Measurements from ENCODE around the gene GRM2. TPM values are rescaled to one million over a fixed set of nuclear protein-coding genes. Genes with fewer than 3 reads are reported as not detected.
A peak's percentile ranks its signal among the peaks of the same experiment; 100 is the strongest.

Gene GRM2
- total and polyA plus RNA-seq, 9 donors = 0.31 to 0.78 (median 0.53) TPM

DNA sequence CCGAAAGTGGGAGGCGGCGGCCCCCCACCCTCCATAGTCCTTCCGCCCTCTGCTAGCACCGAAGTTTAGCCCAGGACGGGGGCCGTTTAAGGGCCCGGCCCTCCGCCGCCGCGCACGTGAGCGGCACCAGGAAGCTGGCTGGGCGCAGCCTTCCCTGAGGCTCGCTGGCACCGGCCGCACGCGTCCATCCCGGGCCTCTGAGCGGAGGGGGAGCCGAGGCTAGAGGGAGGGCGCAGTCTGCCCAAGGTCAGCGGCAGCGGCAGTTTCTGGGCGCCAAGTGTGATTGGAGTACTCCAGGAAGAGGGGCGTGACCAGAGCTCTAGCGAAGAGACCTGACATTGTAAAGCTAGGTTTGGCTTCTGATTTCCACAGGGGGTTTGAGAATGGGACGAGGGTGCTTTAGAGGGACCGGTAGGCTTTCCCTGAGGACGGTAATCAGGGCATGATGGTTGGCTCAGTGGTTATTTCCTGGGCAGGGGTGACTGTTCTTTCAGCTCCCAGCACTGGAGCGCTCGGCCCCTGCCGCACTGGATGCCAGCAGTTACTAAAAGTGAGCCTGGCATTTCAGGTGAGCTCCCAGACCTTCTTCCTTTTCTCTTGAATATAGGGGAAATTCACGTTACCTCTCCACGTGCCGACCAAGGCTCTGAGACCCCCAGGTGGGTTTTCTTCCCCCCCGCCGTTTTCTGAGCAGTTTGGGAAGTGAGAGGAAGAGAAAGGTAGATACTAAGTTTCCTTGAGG lies 35.0 kb upstream of the GRM2 start:
- H3K36me3 ChIP-seq (ENCODE audit: control insufficient read depth, insufficient read depth, low read length) = peaks cover 31% of the 10 kb centered on the region
- H3K27ac ChIP-seq (ENCODE audit: low read length) = peak overlapping the region; percentile 87
- H3K4me1 ChIP-seq (ENCODE audit: control insufficient read depth, insufficient read depth, low read length) = peaks cover 14% of the 10 kb centered on the region
- peak overlapping the region; percentile 98 for H3K4me3 ChIP-seq (ENCODE audit: low read length)
- peak; percentile 75 for DNase-seq
- H3K27me3 ChIP-seq (ENCODE audit: control insufficient read depth, insufficient read depth, low read length) = no peaks in the 10 kb centered on the region
- H3K9me3 ChIP-seq (replicated peaks; ENCODE audit: control insufficient read depth, low read depth, low read length) = no peaks in the 10 kb centered on the region
- under 1% methylated on average over 31 of the region's 40 CpGs for WGBS (ENCODE audit: insufficient coverage)

DNA sequence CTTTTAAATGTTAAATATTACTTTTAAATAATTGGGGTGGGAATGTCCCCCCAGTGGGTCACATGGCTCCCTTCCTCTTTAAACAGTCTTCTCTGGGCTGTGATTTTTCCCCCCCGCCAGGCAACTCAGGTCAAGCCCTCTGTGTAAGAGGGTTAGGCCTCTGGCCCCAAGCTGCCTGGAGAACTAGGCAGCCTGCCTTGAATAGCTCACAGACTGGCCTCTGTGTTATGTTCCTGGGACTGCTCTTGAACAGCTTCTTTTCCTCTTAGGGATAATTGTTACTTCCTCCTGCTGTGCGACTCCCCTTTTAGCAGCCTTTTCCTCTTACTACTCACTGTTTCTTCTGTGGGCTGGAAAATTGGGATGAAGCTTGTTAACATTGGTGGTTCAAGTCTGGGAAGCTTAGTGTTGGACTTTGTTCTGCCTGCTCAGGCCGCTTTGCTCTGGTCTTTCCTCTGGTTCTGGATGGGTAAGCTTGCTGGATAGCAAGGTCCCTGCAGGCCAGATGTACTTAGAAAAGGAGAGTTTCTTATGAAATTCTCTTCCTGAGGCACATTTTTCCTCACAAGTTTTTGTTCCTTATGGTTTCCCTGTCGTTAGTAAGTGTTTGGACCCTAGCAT lies 33.6 kb upstream of the GRM2 start:
- Histone ChIP-seq H3K27me3 (ENCODE audit: control insufficient read depth, insufficient read depth, low read length) (no peaks in the 10 kb centered on the region), H3K4me3 (ENCODE audit: low read length) (no peak overlapping the region), H3K36me3 (ENCODE audit: control insufficient read depth, insufficient read depth, low read length) (peaks cover 44% of the 10 kb centered on the region), H3K4me1 (ENCODE audit: control insufficient read depth, insufficient read depth, low read length) (peaks cover 14% of the 10 kb centered on the region), H3K9me3 (replicated peaks; ENCODE audit: control insufficient read depth, low read depth, low read length) (no peaks in the 10 kb centered on the region), H3K27ac (ENCODE audit: low read length) (no peak overlapping the region)
- no CpG with 5 or more reads among the region's 4 CpGs for WGBS (ENCODE audit: insufficient coverage)
- DNase-seq = no peak

DNA sequence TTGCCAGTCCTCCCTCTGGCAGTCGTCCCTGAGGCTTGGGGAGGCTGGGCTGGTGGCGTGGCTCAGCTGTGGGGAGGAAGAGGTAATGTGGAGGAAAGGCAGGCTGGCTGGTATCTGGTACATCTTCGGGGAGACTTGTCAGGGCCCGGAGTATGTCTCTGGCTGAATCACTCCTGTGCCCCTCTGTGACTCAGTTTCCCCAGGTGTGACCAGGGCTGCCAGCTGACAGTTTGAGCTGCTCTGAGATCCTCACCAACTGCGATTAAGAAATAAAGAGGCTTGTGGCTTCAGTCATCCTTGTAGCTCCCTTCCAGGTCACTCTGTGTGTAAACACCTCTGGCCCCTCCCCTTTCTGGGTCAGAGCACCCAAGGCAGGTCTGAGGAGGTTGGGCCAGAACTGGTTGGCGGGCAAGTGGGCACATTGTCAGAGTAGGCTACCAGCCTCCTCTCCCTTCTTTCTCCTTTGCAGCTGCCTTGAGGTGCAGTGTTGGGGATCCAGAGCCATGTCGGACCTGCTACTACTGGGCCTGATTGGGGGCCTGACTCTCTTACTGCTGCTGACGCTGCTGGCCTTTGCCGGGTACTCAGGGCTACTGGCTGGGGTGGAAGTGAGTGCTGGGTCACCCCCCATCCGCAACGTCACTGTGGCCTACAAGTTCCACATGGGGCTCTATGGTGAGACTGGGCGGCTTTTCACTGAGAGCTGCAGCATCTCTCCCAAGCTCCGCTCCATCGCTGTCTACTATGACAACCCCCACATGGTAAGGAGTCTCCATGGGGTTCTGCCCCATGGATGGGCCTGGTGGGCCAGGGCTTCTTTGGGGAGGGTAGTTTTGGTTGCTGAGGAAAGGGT lies 32.8 kb upstream of the GRM2 start:
- Histone ChIP-seq H3K27ac (ENCODE audit: low read length) (no peak overlapping the region), H3K27me3 (ENCODE audit: control insufficient read depth, insufficient read depth, low read length) (no peaks in the 10 kb centered on the region), H3K4me3 (ENCODE audit: low read length) (no peak overlapping the region), H3K4me1 (ENCODE audit: control insufficient read depth, insufficient read depth, low read length) (peaks cover 14% of the 10 kb centered on the region), H3K9me3 (replicated peaks; ENCODE audit: control insufficient read depth, low read depth, low read length) (no peaks in the 10 kb centered on the region), H3K36me3 (ENCODE audit: control insufficient read depth, insufficient read depth, low read length) (peaks cover 48% of the 10 kb centered on the region)
- 91% methylated on average over 11 of the region's 14 CpGs for WGBS (ENCODE audit: insufficient coverage)
- no peak for DNase-seq

DNA sequence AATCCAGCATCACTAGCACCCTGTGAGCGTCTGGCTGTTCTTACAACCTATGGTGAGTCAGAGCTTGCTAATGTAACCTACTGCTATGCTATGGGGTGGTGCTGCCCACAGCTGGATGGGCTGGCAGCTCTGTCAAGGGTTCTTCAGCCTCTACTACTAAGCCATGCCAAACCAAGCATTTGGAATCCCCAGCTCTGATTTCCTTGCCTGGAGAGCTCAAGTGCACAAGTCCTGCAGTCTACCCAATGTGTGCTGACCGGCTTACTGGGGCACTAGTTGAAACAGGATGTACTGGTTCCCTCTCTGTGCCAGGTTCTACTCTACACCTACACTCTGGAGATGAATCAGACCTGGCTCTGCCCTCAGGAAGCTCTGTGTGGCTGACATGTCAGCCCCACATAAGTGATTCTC lies 31.7 kb upstream of the GRM2 start:
- peaks cover 52% of the 10 kb centered on the region for H3K36me3 ChIP-seq (ENCODE audit: control insufficient read depth, insufficient read depth, low read length)
- H3K9me3 ChIP-seq (replicated peaks; ENCODE audit: control insufficient read depth, low read depth, low read length) = no peaks in the 10 kb centered on the region
- 100% methylated on average over 1 of the region's 2 CpGs for WGBS (ENCODE audit: insufficient coverage)
- DNase-seq = no peak
- H3K4me3 ChIP-seq (ENCODE audit: low read length) = no peak overlapping the region
- no peaks in the 10 kb centered on the region for H3K27me3 ChIP-seq (ENCODE audit: control insufficient read depth, insufficient read depth, low read length)
- peaks cover 15% of the 10 kb centered on the region for H3K4me1 ChIP-seq (ENCODE audit: control insufficient read depth, insufficient read depth, low read length)
- no peak overlapping the region for H3K27ac ChIP-seq (ENCODE audit: low read length)

DNA sequence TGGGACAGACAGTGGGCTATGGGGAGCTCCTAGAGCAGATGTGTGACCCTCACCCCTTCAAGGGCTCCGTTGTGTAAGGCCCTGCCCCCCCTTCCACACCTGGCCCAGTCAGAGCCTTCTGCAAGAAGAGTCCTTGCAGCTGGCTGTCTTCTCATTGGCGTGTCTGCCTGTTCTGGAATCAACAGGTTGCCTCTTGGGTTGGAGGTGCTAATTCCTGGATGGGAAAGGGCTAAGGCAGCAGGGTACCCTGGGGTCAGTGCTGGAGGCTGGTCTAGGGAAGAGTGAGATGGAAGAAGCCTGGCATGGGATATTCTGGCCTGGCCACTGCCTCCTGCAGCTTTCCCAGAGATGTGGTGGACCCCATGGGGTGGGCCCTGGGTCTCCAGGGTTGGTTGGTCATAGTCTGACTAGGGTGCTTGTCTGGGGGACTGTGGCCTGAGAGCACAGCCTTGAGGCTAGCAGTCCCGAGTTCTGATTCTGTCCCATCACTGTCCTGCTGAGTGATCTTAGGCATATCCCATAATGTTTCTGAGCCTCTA lies 30.7 kb upstream of the GRM2 start:
- H3K9me3 ChIP-seq (replicated peaks; ENCODE audit: control insufficient read depth, low read depth, low read length) = no peaks in the 10 kb centered on the region
- H3K27me3 ChIP-seq (ENCODE audit: control insufficient read depth, insufficient read depth, low read length) = no peaks in the 10 kb centered on the region
- no peak overlapping the region for H3K27ac ChIP-seq (ENCODE audit: low read length)
- H3K4me3 ChIP-seq (ENCODE audit: low read length) = no peak overlapping the region
- peaks cover 18% of the 10 kb centered on the region for H3K4me1 ChIP-seq (ENCODE audit: control insufficient read depth, insufficient read depth, low read length)
- WGBS (ENCODE audit: insufficient coverage) = 100% methylated on average over 1 of the region's 3 CpGs
- DNase-seq = no peak
- H3K36me3 ChIP-seq (ENCODE audit: control insufficient read depth, insufficient read depth, low read length) = peaks cover 52% of the 10 kb centered on the region

DNA sequence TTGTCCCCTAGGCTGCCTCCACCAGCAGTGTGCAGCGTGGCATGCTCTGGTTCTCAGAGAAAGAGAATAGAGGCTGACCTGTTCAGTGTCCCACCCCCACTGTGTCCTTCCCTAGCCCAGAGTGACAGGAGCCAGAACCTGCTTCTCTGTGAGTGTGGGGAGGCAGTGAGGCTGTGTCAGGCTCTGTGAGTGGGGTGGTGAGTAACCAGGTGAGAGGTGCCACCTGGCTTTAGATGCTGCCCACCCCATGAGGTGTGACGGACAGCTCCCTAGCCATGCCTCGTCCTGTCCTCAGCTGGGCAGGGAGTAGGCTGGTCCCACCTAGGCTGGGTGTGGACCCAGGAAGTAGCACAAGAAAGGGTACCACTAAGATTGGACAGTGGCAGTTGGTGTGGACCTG lies 29.5 kb upstream of the GRM2 start:
- H3K9me3 ChIP-seq (replicated peaks; ENCODE audit: control insufficient read depth, low read depth, low read length) = no peaks in the 10 kb centered on the region
- H3K27ac ChIP-seq (ENCODE audit: low read length) = no peak overlapping the region
- peaks cover 20% of the 10 kb centered on the region for H3K4me1 ChIP-seq (ENCODE audit: control insufficient read depth, insufficient read depth, low read length)
- H3K4me3 ChIP-seq (ENCODE audit: low read length) = no peak overlapping the region
- no peak for DNase-seq
- 78% methylated on average over 3 of the region's 3 CpGs for WGBS (ENCODE audit: insufficient coverage)
- no peaks in the 10 kb centered on the region for H3K27me3 ChIP-seq (ENCODE audit: control insufficient read depth, insufficient read depth, low read length)
- peaks cover 52% of the 10 kb centered on the region for H3K36me3 ChIP-seq (ENCODE audit: control insufficient read depth, insufficient read depth, low read length)

DNA sequence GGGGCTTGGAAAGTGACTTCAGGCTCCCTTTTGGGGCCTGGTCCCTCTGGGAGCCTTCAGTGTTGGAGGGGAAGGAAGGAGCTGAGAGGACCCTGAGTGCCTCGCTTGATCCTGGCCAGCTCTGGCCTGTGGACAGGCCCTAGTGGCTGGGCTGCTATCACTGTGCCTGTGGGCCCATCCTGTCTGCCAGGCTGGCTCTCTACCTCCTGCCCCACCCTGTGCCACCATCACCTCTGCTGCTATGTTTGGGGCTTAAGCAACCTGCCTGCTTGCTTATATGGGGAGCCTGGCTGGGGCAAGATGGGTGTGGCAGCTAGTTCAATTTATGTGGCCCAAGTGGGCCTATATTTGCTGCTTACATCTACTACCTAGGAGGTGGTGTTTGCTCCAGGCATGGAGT lies 28.7 kb upstream of the GRM2 start:
- Histone ChIP-seq H3K27ac (ENCODE audit: low read length) (no peak overlapping the region), H3K27me3 (ENCODE audit: control insufficient read depth, insufficient read depth, low read length) (no peaks in the 10 kb centered on the region), H3K4me1 (ENCODE audit: control insufficient read depth, insufficient read depth, low read length) (peaks cover 21% of the 10 kb centered on the region), H3K9me3 (replicated peaks; ENCODE audit: control insufficient read depth, low read depth, low read length) (no peaks in the 10 kb centered on the region), H3K36me3 (ENCODE audit: control insufficient read depth, insufficient read depth, low read length) (peaks cover 59% of the 10 kb centered on the region), H3K4me3 (ENCODE audit: low read length) (no peak overlapping the region)
- no peak for DNase-seq
- WGBS (ENCODE audit: insufficient coverage) = no CpG with 5 or more reads among the region's 1 CpG

DNA sequence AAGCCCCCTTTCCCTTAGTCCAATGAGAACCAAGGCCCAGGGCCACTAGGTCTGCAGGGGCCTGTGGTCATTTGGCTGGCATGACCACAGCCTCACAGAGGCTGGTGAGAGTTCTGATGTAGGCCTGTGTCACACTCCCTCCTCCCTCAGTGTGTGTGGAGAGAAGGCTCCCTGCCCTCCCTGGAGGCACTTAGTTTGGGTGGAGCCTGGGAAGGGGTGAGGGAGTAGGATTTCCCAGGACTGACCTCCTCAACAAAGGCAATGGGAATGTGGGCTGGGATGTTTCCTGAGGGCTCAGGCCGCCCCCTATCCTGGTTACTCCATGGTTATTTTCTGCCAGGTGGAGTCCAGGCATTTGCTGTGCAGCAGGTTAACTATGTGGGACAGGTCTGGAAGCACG lies 28.2 kb upstream of the GRM2 start:
- Histone ChIP-seq H3K27ac (ENCODE audit: low read length) (no peak overlapping the region), H3K4me3 (ENCODE audit: low read length) (no peak overlapping the region), H3K27me3 (ENCODE audit: control insufficient read depth, insufficient read depth, low read length) (no peaks in the 10 kb centered on the region), H3K36me3 (ENCODE audit: control insufficient read depth, insufficient read depth, low read length) (peaks cover 63% of the 10 kb centered on the region), H3K9me3 (replicated peaks; ENCODE audit: control insufficient read depth, low read depth, low read length) (no peaks in the 10 kb centered on the region), H3K4me1 (ENCODE audit: control insufficient read depth, insufficient read depth, low read length) (peaks cover 25% of the 10 kb centered on the region)
- WGBS (ENCODE audit: insufficient coverage) = 84% methylated on average over 2 of the region's 2 CpGs
- DNase-seq = no peak

DNA sequence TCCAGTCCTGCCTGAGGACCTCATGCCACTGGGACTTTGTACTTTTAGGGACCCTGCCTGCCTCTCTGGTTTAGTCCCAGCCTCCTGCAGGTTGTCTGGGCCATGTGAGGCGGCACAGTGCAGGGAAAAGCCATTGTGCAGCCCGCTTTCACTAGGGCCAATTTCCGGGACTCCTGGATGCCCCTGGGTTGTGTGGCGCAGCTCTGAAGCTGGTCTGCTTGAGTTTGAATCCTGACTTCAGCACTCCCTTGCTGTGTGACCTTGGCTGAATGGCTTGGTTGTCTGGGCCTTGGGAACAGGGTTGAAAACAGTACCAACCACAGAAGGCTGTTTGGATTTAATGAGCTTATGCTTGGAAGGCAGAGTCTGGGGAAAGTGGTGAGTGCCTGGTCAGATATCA lies 27.6 kb upstream of the GRM2 start:
- DNase-seq = no peak
- H3K4me3 ChIP-seq (ENCODE audit: low read length) = no peak overlapping the region
- H3K9me3 ChIP-seq (replicated peaks; ENCODE audit: control insufficient read depth, low read depth, low read length) = no peaks in the 10 kb centered on the region
- peaks cover 32% of the 10 kb centered on the region for H3K4me1 ChIP-seq (ENCODE audit: control insufficient read depth, insufficient read depth, low read length)
- no peaks in the 10 kb centered on the region for H3K27me3 ChIP-seq (ENCODE audit: control insufficient read depth, insufficient read depth, low read length)
- peaks cover 64% of the 10 kb centered on the region for H3K36me3 ChIP-seq (ENCODE audit: control insufficient read depth, insufficient read depth, low read length)
- 98% methylated on average over 4 of the region's 4 CpGs for WGBS (ENCODE audit: insufficient coverage)
- H3K27ac ChIP-seq (ENCODE audit: low read length) = no peak overlapping the region

DNA sequence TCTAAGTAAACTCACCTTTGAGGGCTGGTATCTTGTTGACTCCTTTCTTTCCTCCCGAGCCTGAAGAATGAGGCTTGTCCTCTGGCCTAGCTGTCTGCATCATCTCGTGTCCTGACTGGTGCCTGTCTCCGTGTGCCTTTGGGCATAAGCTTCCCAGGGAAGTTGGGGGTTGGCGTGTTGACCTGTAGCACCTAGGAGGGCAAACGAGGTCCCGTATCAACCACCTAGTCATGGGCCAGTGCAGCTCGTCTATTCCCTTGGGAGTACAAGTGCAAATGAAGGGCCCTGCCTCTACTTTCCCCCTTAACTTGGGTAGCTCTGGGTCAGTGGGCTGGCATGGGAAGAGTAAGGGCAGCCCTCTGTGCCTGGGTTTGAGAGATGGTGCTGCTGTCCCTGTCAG lies 27.1 kb upstream of the GRM2 start:
- WGBS (ENCODE audit: insufficient coverage) = 85% methylated on average over 7 of the region's 7 CpGs
- Histone ChIP-seq H3K36me3 (ENCODE audit: control insufficient read depth, insufficient read depth, low read length) (peaks cover 64% of the 10 kb centered on the region), H3K4me1 (ENCODE audit: control insufficient read depth, insufficient read depth, low read length) (peaks cover 32% of the 10 kb centered on the region), H3K9me3 (replicated peaks; ENCODE audit: control insufficient read depth, low read depth, low read length) (no peaks in the 10 kb centered on the region), H3K4me3 (ENCODE audit: low read length) (no peak overlapping the region), H3K27me3 (ENCODE audit: control insufficient read depth, insufficient read depth, low read length) (no peaks in the 10 kb centered on the region), H3K27ac (ENCODE audit: low read length) (no peak overlapping the region)
- no peak for DNase-seq

All from muscle of leg (tissue), 11 donors.